HG02623 (cell line): ENCODE results near the gene CCDC68.
"Not testable (repeated sequence)": the region's sequence is repeated elsewhere in the genome, so short reads cannot be mapped to it uniquely, and the experiment has no call there.

Experiments
- ATAC-seq: cut with Tn5 transposase; IDR thresholded peaks from one replicate; pipeline ENCODE4 v1.9.1; 2021; ENCODE audit warnings: moderate library complexity; ENCODE audit not compliant: unreplicated experiment

CCDC68 gene

GRCh38 chr18:54958704-54959625 lies at the start of gene CCDC68:
Gene CCDC68 (minus strand): TSS chr18:54959461. CDS start chr18:54942791, 16,670 bp downstream.
- ATAC-seq = no peak

- no peak for ATAC-seq
Measured at GRCh38 chr18:55007602-55008001, 48.3 kb upstream of the CCDC68 start.

GRCh38 chr18:55003695-55004094 lies 44.4 kb upstream of the CCDC68 start:
- ATAC-seq = no peak

- ATAC-seq = no peak
Measured at GRCh38 chr18:55002261-55002660, 43.0 kb upstream of the CCDC68 start.

GRCh38 chr18:55001394-55002024 lies 42.2 kb upstream of the CCDC68 start:
- ATAC-seq = no peak

- no peak for ATAC-seq
Measured at GRCh38 chr18:55000529-55000928, 41.3 kb upstream of the CCDC68 start.

- no peak for ATAC-seq
Measured at GRCh38 chr18:54999016-54999415, 39.8 kb upstream of the CCDC68 start.

GRCh38 chr18:54995421-54996143 lies 36.3 kb upstream of the CCDC68 start:
- ATAC-seq = no peak

GRCh38 chr18:54991981-54992380 lies 32.7 kb upstream of the CCDC68 start:
- no peak for ATAC-seq

GRCh38 chr18:54984908-54985307 lies 25.6 kb upstream of the CCDC68 start:
- no peak for ATAC-seq

- ATAC-seq = no peak
Measured at GRCh38 chr18:54983791-54984190, 24.5 kb upstream of the CCDC68 start.

- ATAC-seq = peak; percentile 89
Measured at GRCh38 chr18:54983041-54983686, 23.9 kb upstream of the CCDC68 start.

GRCh38 chr18:54981076-54981475 lies 21.8 kb upstream of the CCDC68 start:
- ATAC-seq = no peak

- no peak for ATAC-seq
Measured at GRCh38 chr18:54975598-54975997, 16.3 kb upstream of the CCDC68 start.

- ATAC-seq = no peak
Measured at GRCh38 chr18:54973046-54973445, 13.8 kb upstream of the CCDC68 start.

- no peak for ATAC-seq
Measured at GRCh38 chr18:54968807-54969206, 9.5 kb upstream of the CCDC68 start.

- not testable (repeated sequence) for ATAC-seq
Measured at GRCh38 chr18:54968237-54968636, 9.0 kb upstream of the CCDC68 start.

GRCh38 chr18:54967786-54968185 lies 8.5 kb upstream of the CCDC68 start:
- ATAC-seq = no peak

- ATAC-seq = no peak
Measured at GRCh38 chr18:54964741-54965140, 5.5 kb upstream of the CCDC68 start.

GRCh38 chr18:54962919-54963645 lies 3.8 kb upstream of the CCDC68 start:
- no peak for ATAC-seq
